PC-9 (cell line): Measurements from ENCODE around the gene KLF7. TPM values are rescaled to one million over a fixed set of nuclear protein-coding genes. Genes with fewer than 3 reads are reported as not detected.

Source experiments
- BruUV-seq: library from RNA; stranded (reverse); fragments of 400-500 nt; replicated peaks from 2 replicates; lab custom pipeline; 2021; lab: Mats Ljungman, UMichigan
- CTCF ChIA-PET: fragments of 300-600 bp; sonication (Branson Sonifier 250); formaldehyde crosslinking; loops from one replicate; lab custom pipeline; 2022; ENCODE audit warnings: antibody characterized with exemption; lab: Charles Lee
- POLR2A ChIA-PET: fragments of 300-600 bp; sonication (Branson Sonifier 250); formaldehyde crosslinking; loops from one replicate; lab custom pipeline; 2022; ENCODE audit warnings: antibody characterized with exemption; ENCODE audit not compliant: unreplicated experiment; lab: Charles Lee
- DNase-seq, 2 experiments: peaks; one replicate each; pipeline versions ENCODE4 v3.0.0 to v3.0.0-alpha.2; 2015 to 2022; ENCODE audit warnings: mixed read lengths in 1 of 2
- H2AFZ ChIP-seq: fragments of 200-600 bp; sonication (generic); 2 replicates; pipeline ENCODE4 v1.8.1; 2017; ENCODE audit warnings: antibody characterized with exemption
- H3F3A ChIP-seq: fragments of 200-600 bp; sonication (generic); 2 replicates; pipeline ENCODE4 v1.8.1; 2017; ENCODE audit warnings: antibody characterized with exemption, mild to moderate bottlenecking, low read depth; ENCODE audit not compliant: insufficient read depth
- H3K27ac ChIP-seq: fragments of 200-600 bp; sonication (generic); 2 replicates; pipeline ENCODE4 v1.6.1; 2016; ENCODE audit warnings: mixed run types
- H3K27me3 ChIP-seq: fragments of 200-600 bp; sonication (generic); 2 replicates; pipeline ENCODE4 v1.6.1; 2016; ENCODE audit warnings: low read depth, mixed run types; ENCODE audit not compliant: insufficient read depth
- H3K36me3 ChIP-seq: fragments of 200-600 bp; sonication (generic); 2 replicates; pipeline ENCODE4 v1.6.1; 2016; ENCODE audit warnings: low read depth, mixed run types
- H3K4me1 ChIP-seq: fragments of 200-600 bp; sonication (generic); replicated peaks from 2 replicates; pipeline ENCODE4 v1.6.1; 2016; ENCODE audit warnings: mixed run types; ENCODE audit not compliant: insufficient read depth
- H3K4me2 ChIP-seq: fragments of 200-600 bp; sonication (generic); 2 replicates; pipeline ENCODE4 v1.6.1; 2017; ENCODE audit warnings: mixed run types
- H3K4me3 ChIP-seq: fragments of 200-600 bp; sonication (generic); 2 replicates; pipeline ENCODE4 v1.6.1; 2016; ENCODE audit warnings: mixed run types
- H3K79me2 ChIP-seq: fragments of 200-600 bp; sonication (generic); 2 replicates; pipeline ENCODE4 v1.6.1; 2017; ENCODE audit warnings: low read depth, mixed run types
- H3K9me2 ChIP-seq: fragments of 200-600 bp; sonication (generic); 2 replicates; pipeline ENCODE4 v1.8.1; 2017; ENCODE audit warnings: mild to moderate bottlenecking; ENCODE audit not compliant: insufficient read depth
- H3K9me3 ChIP-seq: fragments of 200-600 bp; sonication (generic); 2 replicates; pipeline ENCODE4 v1.8.1; 2016; ENCODE audit warnings: low read depth; ENCODE audit not compliant: insufficient read depth
- H4K20me1 ChIP-seq: fragments of 200-600 bp; sonication (generic); 2 replicates; pipeline ENCODE4 v1.8.1; 2017; ENCODE audit not compliant: insufficient read depth
- CTCF ChIP-seq: fragments of 200-600 bp; sonication (generic); conservative IDR thresholded peaks from 2 replicates; pipeline ENCODE4 v1.6.1; 2017; ENCODE audit warnings: mixed run types, antibody characterized with exemption, mild to moderate bottlenecking, moderate library complexity
- EZH2 ChIP-seq: fragments of 200-600 bp; sonication (generic); IDR thresholded peaks from 2 replicates; pipeline ENCODE4 v1.8.0; 2017; ENCODE audit warnings: antibody characterized with exemption, low read depth
- intact Hi-C: fragments of 100-400 bp; cut with micrococcal nuclease; formaldehyde crosslinking; loops from one replicate; pipeline ENCODE4 v1.10.0; 2022; ENCODE audit not compliant: unreplicated experiment
- total RNA-seq: library from RNA; stranded (reverse); gene quantifications from 2 replicates; pipeline ENCODE4 v1.2.3, GENCODE V29; 2021

KLF7 gene
- total RNA-seq, 1 experiment from 2014 or later: 20.0 TPM

GRCh38 chr2:207091176-207091575 lies 74.6 kb downstream of the KLF7 start:
- DNase-seq: no peak
- Histone ChIP-seq H3K4me1 (no peaks in the 10 kb centered on the region), H3K27ac (no peak overlapping the region), H3K4me3 (no peak overlapping the region), H4K20me1 (no peaks in the 10 kb centered on the region), H3K27me3 (no peaks in the 10 kb centered on the region), H3K9me3 (no peaks in the 10 kb centered on the region), H3K36me3 (no peaks in the 10 kb centered on the region), H3K79me2 (no peaks in the 10 kb centered on the region), H3K9me2 (no peaks in the 10 kb centered on the region), H3K4me2 (no peak overlapping the region), H3F3A (no peaks in the 10 kb centered on the region), H2AFZ (no peak overlapping the region)
- ChIA-PET CTCF (no interaction called here), POLR2A (no interaction called here)
- no TSS peak for BruUV-seq
- no peak for TF ChIP-seq EZH2
- no peak for TF ChIP-seq CTCF
- intact Hi-C loops: no loop called here

GRCh38 chr2:207090389-207090788 lies 75.4 kb downstream of the KLF7 start:
- no peaks in the 10 kb centered on the region for H3K36me3 ChIP-seq
- no peak overlapping the region for H3K4me2 ChIP-seq
- H3K79me2 ChIP-seq: no peaks in the 10 kb centered on the region
- no peaks in the 10 kb centered on the region for H3K9me3 ChIP-seq
- TF ChIP-seq CTCF: no peak
- no peak for TF ChIP-seq EZH2
- no peaks in the 10 kb centered on the region for H4K20me1 ChIP-seq
- no peak overlapping the region for H3K4me3 ChIP-seq
- CTCF ChIA-PET: no interaction called here
- H3K9me2 ChIP-seq: no peaks in the 10 kb centered on the region
- BruUV-seq: no TSS peak
- no peaks in the 10 kb centered on the region for H3F3A ChIP-seq
- H3K4me1 ChIP-seq: no peaks in the 10 kb centered on the region
- POLR2A ChIA-PET: no interaction called here
- no peak for DNase-seq
- H3K27me3 ChIP-seq: no peaks in the 10 kb centered on the region
- H3K27ac ChIP-seq: no peak overlapping the region
- H2AFZ ChIP-seq: no peak overlapping the region
- intact Hi-C loops: no loop called here

- no peak overlapping the region for H2AFZ ChIP-seq
- no peak for DNase-seq
- no peak overlapping the region for H3K4me3 ChIP-seq
- no peak for TF ChIP-seq EZH2
- TF ChIP-seq CTCF: no peak
- H3K36me3 ChIP-seq: no peaks in the 10 kb centered on the region; the same call in 1 of the 2 replicates
- H3K27me3 ChIP-seq: no peaks in the 10 kb centered on the region
- H3F3A ChIP-seq: no peaks in the 10 kb centered on the region
- H3K4me2 ChIP-seq: no peak overlapping the region
- H3K4me1 ChIP-seq: no peaks in the 10 kb centered on the region
- BruUV-seq: no TSS peak
- CTCF ChIA-PET: no interaction called here
- POLR2A ChIA-PET: no interaction called here
- H3K9me2 ChIP-seq: no peaks in the 10 kb centered on the region
- H4K20me1 ChIP-seq: no peaks in the 10 kb centered on the region
- H3K79me2 ChIP-seq: no peaks in the 10 kb centered on the region
- no peaks in the 10 kb centered on the region for H3K9me3 ChIP-seq
- intact Hi-C loops: no loop called here
- H3K27ac ChIP-seq: no peak overlapping the region
Observed at GRCh38 chr2:207088839-207089238, 76.9 kb downstream of the KLF7 start.
